LoVo (cell line): ENCODE data around the gene CBFA2T2.
"Not testable (repeated sequence)": the region's sequence is repeated elsewhere in the genome, so short reads cannot be mapped to it uniquely, and the experiment has no call there.

ENCODE experiments used
- DNase-seq: peaks from one replicate; pipeline ENCODE4 v3.0.0-alpha.2; 2016; ENCODE audit warnings: low spot score

The CBFA2T2 gene

GRCh38 chr20:33626190-33626589 is 136.3 kb downstream of the CBFA2T2 start:
- no peak for DNase-seq

DNA sequence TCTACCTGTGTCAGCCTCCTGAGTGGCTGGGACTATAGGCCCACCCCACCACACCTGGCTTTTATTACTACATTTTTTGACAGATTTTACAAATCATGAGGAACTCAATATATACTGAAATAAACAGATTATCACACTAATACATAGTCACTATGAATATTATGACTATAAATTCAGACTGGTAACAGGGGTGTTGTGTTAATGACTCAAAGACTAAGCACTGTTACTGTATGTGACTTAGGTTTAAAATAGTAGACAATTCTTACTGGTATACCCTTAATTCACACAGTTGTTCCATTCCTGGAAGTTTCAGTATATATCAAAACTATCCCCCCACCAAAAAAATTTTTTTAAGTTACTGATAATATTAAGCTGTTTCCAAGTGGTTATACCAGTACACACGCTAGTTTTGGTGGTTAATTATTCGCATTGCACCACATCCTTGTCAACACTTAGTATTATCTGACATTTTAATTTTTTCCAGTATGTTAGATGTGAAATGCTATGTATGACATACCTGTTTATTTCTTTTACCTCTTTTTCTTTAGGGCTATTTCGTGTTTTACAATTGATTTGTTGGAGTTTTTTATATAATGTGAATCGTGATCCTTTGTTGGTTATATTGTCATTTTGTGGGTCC is 137.8 kb downstream of the CBFA2T2 start:
- no peak for DNase-seq

DNA sequence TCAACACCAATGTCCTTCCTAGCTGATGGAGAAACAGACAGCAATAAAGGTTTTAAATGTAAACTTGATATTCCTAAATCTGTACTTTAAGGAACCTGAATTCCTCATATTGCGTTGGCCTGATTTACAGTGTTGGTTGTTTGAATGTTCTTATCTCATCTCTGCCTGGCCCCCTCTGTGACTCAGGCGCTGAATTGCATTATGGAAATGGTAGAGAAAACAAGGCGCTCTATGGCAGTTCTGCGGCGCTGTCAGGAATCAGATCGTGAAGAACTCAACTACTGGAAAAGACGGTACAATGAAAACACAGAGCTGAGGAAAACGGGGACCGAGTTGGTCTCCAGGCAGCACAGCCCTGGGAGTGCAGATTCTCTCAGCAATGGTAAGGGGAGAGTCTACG is 139.6 kb downstream of the CBFA2T2 start:
- DNase-seq: no peak

DNA sequence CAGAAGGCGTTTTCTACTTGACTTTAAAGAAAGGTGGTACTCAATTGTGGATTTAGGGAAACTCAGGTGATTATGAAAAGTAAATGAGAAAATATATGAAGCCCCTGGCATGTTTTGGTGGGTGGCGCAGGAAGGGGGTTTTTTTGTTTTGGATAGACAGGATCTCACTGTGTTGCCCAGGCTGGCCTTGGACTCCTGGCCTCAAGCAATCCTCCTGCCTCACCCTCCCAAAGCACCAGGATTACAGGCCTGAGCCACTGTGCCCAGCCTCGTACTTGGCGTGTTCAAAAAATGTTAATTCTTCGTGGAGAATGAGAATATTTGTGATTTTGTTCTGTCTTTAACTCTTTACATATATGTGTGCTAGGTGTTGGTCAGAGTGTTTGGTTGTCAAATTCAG is 140.1 kb downstream of the CBFA2T2 start:
- no peak for DNase-seq

DNA sequence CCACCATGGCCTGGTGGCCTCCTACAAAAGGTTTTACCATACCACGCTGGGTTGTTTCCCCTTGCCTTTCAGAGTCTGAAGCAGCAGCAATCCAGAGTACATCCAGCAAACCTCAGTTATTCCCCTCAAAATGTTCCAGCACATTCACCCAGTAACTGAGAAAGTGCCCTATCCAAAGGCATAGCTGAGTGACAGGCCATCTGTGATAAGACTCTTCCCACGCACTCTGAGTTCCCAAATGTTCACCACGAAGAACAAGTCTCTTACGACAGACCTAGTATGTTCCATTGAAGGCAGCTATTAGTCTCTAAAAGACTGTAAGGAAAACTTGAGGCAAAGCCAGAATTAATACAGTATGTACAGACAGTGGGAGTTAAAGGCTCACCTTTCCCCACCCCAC is 140.6 kb downstream of the CBFA2T2 start:
- no peak for DNase-seq

DNA sequence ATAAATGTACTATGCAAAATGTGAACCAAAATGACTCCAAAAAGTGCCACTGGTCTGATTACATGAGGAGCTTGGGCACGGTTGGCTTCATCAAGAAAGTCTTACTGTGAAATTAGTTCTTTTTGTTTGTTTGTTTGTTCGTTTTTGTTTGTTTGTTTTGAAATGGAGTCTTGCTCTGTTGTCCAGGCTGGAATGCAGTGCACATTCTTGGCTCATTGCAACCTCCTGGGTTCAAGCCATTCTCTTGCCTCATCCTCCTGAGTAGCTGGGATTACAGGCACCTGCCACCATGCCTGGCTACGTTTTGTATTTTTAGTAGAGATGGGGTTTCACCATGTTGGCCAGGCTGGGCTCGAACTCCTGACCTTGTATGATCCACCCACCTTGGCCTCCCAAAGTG is 142.0 kb downstream of the CBFA2T2 start:
- not testable (repeated sequence) for DNase-seq

DNA sequence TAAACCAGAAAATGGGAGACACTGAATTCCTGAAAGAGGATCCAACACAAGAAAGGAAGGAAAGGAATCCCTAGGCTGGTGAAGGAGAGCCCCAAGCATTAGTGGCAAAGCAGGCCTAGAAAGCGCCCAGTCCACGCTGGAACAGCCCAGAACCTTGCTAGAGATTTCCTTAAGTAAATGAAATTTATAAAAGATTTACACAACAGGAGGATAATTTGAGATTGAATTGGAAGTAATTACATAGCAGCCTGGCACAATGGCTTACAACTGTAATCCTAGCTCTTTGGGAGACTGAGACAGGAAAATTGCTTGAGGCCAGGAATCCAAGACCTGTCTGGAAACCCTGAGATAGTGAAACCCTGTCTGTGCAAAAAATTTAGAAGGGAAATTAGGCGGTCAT is 145.4 kb downstream of the CBFA2T2 start:
- no peak for DNase-seq

DNA sequence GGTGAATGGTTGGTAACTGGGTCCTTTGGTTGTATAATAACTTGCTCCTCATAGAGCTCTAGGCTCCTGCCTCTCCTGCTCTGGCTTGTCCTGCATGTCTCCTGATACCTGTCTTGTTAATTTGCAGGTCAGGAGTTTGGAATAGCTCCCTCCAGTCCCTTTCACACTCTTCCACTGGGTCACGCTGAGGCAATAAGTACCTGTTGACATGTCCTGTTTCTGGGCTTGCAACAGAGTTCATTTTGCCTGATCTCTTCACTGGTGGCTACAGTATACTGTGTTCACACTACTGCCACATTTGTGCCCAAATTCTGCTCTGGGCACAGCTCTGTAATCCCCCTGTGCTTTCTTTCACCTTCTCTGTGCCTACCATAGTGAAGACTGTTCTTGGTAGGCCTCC is 146.9 kb downstream of the CBFA2T2 start:
- no peak for DNase-seq

GRCh38 chr20:33640287-33640686 is 150.4 kb downstream of the CBFA2T2 start:
- DNase-seq: no peak

DNA sequence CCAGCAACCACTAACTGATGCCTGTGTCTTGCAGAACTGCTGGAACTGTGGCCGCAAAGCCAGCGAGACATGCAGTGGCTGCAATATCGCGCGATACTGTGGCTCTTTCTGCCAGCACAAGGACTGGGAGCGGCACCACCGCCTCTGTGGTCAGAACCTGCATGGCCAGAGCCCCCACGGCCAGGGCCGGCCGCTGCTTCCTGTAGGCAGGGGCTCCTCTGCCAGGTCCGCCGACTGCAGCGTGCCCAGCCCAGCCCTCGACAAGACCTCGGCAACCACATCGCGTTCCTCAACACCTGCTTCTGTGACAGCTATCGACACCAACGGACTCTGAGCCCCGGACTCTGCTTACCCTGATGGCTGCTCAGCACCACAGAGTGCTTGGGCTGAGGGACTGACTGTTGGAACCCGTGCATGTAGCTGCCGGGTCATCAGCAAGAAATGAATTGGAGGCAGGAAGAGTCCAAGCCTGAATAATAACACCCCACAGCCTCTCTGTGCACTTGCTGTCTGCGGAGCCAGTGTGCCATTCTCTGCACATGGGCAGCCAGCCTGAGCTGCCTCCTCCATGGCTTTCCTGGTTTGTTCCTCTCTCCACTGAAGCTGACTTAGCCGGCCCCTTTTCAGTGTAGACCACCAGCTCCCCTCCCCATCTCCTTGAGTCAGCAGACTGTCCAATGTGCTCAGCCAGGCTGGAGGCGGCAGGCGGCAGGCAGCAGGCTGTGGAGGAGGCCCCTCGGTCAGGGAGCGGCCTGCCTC is 154.6 kb downstream of the CBFA2T2 start:
- no peak for DNase-seq

- DNase-seq: no peak
Observed at GRCh38 chr20:33645072-33645358, 155.1 kb downstream of the CBFA2T2 start.

DNA sequence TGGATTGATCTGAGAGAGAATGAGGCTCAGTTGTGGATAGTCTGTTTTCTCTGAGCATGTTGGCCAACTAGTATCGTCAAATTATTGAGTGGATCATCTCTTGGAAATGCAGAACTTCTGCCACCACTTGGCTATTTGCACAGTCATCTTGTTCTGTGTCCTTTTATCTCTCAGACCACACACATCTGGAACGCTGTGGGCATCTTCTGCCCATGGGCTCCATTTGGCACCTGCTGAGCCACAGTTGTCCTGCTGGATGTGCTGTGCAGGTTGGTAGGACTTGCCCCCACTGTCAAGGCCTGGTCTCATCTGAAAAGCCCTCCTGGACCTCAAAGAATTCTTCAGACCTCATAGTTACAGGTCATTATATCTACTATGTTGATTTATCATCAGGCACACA is 155.5 kb downstream of the CBFA2T2 start:
- no peak for DNase-seq

- DNase-seq: no peak
Observed at GRCh38 chr20:33646191-33646590, 156.3 kb downstream of the CBFA2T2 start.

DNA sequence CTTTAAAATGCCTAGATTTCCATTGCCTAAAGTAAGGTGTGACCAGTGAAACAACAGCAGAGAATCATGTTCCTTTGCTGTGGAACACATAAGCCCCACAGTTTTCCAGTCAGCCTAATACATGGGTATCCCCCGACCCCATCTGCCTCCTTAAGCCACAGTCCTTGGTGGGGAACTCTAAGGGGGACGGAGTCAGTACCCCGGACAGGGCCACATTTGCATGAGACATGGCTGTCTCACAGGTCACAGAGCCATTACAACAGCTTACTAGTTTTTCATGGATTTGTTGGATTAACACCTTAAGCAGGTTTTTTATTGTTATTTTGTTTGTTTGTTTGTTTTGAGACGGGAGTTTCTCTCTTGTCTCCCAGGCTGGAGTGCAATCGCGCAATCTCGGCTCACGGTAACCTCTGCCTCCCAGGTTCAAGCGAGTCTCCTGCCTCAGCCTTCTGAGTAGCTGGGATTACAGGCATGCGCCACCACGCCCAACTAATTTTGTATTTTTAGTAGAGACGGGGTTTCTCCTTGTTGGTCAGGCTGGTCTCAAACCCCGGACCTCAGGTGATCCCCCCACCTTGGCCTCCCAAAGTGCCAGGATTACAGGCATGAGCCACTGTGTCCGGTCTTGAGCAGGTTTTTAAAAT is 157.2 kb downstream of the CBFA2T2 start:
- DNase-seq: not testable (repeated sequence)

DNA sequence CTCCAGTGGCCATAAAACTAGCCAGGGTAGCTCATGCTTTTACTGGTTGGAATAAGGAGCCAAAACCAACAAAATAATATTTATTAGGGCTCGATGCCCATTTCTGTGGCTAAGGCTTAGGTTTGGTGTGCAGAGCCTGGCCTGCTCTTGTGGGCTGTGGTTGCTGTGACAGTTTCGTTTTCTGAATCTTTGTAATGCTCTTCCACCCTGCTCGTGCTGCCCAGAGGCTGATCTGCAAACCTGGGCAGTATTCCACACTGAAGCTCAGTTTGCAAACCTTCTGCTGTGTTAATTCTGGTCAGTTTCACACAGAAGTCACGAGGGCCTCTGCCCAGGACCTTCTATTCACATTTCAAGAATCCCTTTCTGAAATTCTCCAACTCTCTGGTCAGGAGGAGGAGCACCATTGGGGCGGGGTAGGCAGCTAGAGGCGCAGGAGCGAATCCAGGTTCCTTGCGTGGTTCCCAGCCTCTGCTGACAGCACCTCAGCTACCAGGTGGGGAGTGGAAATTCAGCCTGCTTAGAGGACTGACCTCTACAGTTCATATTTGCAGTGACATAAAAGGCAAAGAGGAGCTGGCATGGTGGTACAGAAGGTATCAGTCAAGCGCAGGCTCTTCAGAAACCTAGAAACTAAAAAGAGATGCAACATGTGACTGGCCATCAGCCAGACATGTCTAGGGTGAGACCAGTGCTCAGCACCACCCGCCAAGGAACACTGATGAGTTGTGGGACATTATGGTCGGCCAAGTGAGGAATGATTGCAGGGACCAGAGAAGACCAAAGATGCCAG is 157.9 kb downstream of the CBFA2T2 start:
- DNase-seq: no peak

DNA sequence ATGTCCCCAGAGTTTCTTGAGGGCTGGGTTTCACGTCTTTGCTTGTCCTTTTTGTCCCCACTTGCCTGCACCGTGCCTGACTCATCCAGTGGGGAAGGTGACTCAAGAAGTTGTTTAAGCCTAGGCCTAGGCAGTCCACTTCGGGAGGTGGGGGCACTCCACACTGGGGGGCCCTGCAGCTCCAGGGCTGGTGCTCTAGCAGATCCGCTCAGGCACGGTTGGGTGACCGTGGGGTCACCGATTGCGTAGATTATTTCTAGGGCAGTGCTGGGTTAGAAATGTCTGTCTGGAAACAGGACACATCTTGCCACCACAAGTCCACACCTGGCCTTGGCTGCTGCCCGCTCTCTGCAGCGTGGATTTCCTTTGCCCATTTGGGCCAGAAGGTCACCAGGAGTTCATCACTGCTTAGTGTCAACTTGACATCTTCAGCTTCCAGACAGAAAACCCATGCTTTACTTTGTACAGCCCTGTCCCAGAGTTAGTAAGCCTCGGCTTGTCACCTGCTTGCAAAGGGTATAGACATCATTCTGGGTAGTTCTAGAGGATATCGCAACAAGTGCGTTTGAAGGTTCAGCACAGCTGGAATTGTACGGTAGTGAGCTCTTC is 158.6 kb downstream of the CBFA2T2 start:
- no peak for DNase-seq

GRCh38 chr20:33649201-33649681 is 159.3 kb downstream of the CBFA2T2 start:
- no peak for DNase-seq

DNA sequence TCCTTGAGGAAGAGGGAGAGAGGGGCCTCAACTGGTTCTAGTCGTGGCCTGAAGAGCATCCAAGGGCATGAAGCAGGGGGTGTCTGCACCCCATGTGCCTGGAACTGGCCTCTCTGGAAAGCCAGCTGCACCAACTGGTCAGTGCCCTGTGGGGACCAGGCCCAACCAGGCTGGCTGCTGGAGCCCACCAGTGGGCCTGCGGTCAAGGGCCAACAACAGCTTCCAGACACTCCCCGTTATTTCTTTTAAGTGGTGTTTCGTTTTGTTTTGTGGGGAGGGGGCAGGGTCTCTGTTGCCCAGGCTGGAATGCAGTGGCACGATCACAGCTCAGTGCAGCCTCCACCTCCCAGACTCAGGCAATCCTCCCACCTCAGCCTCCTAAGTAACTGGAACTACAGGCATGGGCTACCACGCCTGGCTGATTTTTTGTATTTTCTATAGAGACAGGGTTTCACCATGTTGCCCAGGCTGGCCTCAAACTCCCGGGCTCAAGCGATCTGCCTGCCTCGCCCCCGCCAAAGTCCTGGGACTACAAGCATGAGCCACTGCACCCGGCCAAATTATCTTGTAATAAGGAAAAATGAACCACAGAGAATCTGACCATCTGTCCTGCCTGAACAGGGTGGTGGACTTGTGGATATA is 160.3 kb downstream of the CBFA2T2 start:
- no peak for DNase-seq

DNA sequence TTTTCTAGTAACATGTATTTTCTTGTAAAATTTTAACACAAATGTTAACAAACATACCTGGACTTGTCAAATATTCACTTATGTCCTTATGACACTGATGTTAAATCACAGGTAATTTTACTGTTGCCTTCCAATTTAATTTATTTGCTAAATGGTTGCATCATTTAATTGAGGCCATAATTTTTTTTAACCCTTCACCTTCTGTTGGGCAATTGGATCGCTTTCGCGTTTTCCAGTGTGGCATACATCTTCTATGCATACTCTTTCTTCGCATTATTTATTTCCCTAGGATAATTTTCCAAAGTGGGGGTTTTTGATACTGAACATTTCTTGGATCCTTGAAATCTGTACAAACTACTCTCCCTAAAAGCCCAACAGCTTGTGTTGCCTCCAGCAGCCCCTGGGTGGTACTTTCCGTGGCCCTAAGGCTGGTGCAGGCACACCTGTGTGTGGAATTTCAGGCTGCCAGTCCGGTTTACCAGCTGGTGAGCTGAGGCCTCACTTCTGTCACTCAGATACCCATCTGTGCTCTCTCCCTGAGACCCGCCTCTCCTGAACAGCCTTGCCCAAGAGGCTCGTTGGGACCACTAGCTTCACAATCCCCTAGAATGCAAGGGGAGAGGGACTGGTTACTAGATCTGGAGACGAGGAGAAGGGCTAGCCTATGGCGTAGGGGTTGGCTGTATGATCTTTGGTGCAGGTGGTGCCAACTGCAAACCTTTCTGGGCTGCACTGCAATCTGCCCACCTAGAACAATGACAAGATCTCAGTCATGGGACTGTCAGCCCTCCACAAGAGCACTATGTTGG is 161.1 kb downstream of the CBFA2T2 start:
- no peak for DNase-seq

GRCh38 chr20:33651562-33652048 is 161.7 kb downstream of the CBFA2T2 start:
- DNase-seq: no peak
